ENCODE measurements around the gene UBE2Q2.

DNA sequence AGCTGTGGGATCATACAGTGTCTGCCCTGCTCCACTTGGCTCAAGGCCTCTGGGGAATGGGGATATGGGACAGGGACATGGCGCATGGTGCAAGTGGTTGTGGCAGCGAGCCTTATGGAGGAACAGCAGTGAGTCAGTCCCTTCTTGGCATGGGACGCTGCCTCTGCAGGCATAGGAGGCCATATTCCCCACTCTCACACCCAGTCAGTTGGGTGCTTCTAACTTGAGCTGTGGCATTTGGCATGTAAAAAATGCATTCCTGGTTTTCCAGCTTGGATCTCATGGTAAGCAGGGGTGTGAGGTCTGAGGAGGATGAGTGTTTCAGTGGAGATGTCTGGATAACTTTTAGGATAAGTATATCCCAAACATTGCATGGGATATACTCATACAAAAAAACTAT lies 31.6 kb upstream of the UBE2Q2 start:
- TF ChIP-seq, protein P1, sequence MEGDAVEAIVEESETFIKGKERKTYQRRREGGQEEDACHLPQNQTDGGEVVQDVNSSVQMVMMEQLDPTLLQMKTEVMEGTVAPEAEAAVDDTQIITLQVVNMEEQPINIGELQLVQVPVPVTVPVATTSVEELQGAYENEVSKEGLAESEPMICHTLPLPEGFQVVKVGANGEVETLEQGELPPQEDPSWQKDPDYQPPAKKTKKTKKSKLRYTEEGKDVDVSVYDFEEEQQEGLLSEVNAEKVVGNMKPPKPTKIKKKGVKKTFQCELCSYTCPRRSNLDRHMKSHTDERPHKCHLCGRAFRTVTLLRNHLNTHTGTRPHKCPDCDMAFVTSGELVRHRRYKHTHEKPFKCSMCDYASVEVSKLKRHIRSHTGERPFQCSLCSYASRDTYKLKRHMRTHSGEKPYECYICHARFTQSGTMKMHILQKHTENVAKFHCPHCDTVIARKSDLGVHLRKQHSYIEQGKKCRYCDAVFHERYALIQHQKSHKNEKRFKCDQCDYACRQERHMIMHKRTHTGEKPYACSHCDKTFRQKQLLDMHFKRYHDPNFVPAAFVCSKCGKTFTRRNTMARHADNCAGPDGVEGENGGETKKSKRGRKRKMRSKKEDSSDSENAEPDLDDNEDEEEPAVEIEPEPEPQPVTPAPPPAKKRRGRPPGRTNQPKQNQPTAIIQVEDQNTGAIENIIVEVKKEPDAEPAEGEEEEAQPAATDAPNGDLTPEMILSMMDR (IDR thresholded peaks at IDR 0.05) = no peak
- TF ChIP-seq POLR2A (IDR thresholded peaks at IDR 0.05) = no peak
- TF ChIP-seq POLR2AphosphoS5 (IDR thresholded peaks at IDR 0.05; ENCODE audit: insufficient read depth in 1 of 2, low read depth in 1 of 2) = no peak

All from vagina (tissue), 2 donors.